SK-N-SH (cell line): ENCODE measurements around the gene OR51D1. TPM values are rescaled to one million over a fixed set of nuclear protein-coding genes. Genes with fewer than 3 reads are reported as not detected.

ENCODE experiments used
- CTCF ChIA-PET: fragments of 300-600, 350-600 bp; formaldehyde crosslinking; extraction: SDS; loops from one replicate; lab custom pipeline; 2021; lab: Yijun Ruan, JAX
- POLR2A ChIA-PET: fragments of 350-600 bp; sonication (Branson Sonifier 250); formaldehyde crosslinking; extraction: SDS; loops from one replicate; lab custom pipeline; 2020; ENCODE audit warnings: antibody characterized with exemption, inconsistent platforms; lab: Yijun Ruan, JAX
- DNase-seq: peaks from one replicate; pipeline ENCODE4 v3.0.0; 2012
- H2AFZ ChIP-seq: fragments of 200-600 bp; sonication (generic); 2 replicates; pipeline ENCODE4 v1.8.1; 2016; ENCODE audit warnings: antibody characterized with exemption, mild to moderate bottlenecking, low read depth
- H3F3A ChIP-seq: fragments of 200-600 bp; sonication (generic); replicated peaks from 2 replicates; pipeline ENCODE3; 2016; ENCODE audit warnings: antibody characterized with exemption, mild to moderate bottlenecking; ENCODE audit not compliant: insufficient read depth
- H3K27ac ChIP-seq, 2 experiments: fragments of 200-500 bp in 1 of 2; fragments of 200-600 bp in 1 of 2; sonication (Bioruptor generic) in 1 of 2; sonication (generic), shearing (Covaris generic) in 1 of 2; 2 replicates each; pipeline versions ENCODE4 v1.5.1 to v1.6.1; 2014 to 2016; ENCODE audit warnings: low read depth in 2 of 2, inconsistent platforms in 1 of 2, low read length in 1 of 2, mild to moderate bottlenecking in 1 of 2, mixed read lengths in 1 of 2
- H3K27me3 ChIP-seq: fragments of 200-600 bp; sonication (generic), shearing (Covaris generic); 2 replicates; pipeline ENCODE4 v1.6.1; 2016; ENCODE audit warnings: mixed run types; ENCODE audit not compliant: insufficient read depth
- H3K36me3 ChIP-seq, 2 experiments: fragments of 200-500 bp in 1 of 2; fragments of 200-600 bp in 1 of 2; sonication (Bioruptor generic) in 1 of 2; sonication (generic) in 1 of 2; replicated peaks in 1 of 2; 2 replicates each; pipeline versions ENCODE3 to v1.5.1; 2014 to 2016; ENCODE audit warnings: low read length in 1 of 2, mild to moderate bottlenecking in 1 of 2; ENCODE audit not compliant: insufficient read depth in 2 of 2, control insufficient read depth in 1 of 2
- H3K4me1 ChIP-seq, 2 experiments: fragments of 200-500 bp in 1 of 2; fragments of 200-600 bp in 1 of 2; sonication (Bioruptor generic) in 1 of 2; sonication (generic), shearing (Covaris generic) in 1 of 2; 2 replicates each; pipeline versions ENCODE4 v1.5.1 to v1.6.1; 2014 to 2016; ENCODE audit warnings: low read depth in 1 of 2, low read length in 1 of 2, mixed run types in 1 of 2; ENCODE audit not compliant: insufficient read depth in 2 of 2, control insufficient read depth in 1 of 2
- H3K4me2 ChIP-seq: fragments of 200-600 bp; sonication (generic), shearing (Covaris generic); 2 replicates; pipeline ENCODE4 v1.6.1; 2017; ENCODE audit warnings: mixed run types
- H3K4me3 ChIP-seq, 2 experiments: fragments of 200-500 bp in 1 of 2; fragments of 200-600 bp in 1 of 2; sonication (Bioruptor generic) in 1 of 2; sonication (generic), shearing (Covaris generic) in 1 of 2; 2 replicates each; pipeline versions ENCODE4 v1.5.1 to v1.8.1; 2014 to 2016; ENCODE audit warnings: low read depth in 2 of 2, inconsistent platforms in 1 of 2, low read length in 1 of 2, mild to moderate bottlenecking in 1 of 2, mixed read lengths in 1 of 2, moderate library complexity in 1 of 2
- H3K79me2 ChIP-seq: fragments of 200-600 bp; sonication (generic); 2 replicates; pipeline ENCODE4 v1.8.1; 2017; ENCODE audit warnings: mild to moderate bottlenecking; ENCODE audit not compliant: insufficient read depth
- H3K9ac ChIP-seq: fragments of 200-600 bp; sonication (generic); 2 replicates; pipeline ENCODE4 v1.6.1; 2017; ENCODE audit warnings: mixed run types
- H3K9me2 ChIP-seq: fragments of 200-600 bp; sonication (generic); 2 replicates; pipeline ENCODE4 v1.6.1; 2017; ENCODE audit warnings: mixed run types
- H3K9me3 ChIP-seq: fragments of 200-600 bp; sonication (generic); 2 replicates; pipeline ENCODE4 v1.6.1; 2017; ENCODE audit warnings: mixed run types, mild to moderate bottlenecking, moderate library complexity
- H4K20me1 ChIP-seq: fragments of 200-600 bp; sonication (generic); 2 replicates; pipeline ENCODE4 v1.6.1; 2017; ENCODE audit warnings: mild to moderate bottlenecking, mixed run types; ENCODE audit not compliant: insufficient read depth
- CHD2 ChIP-seq: fragments of 150-350 bp; IDR thresholded peaks from 2 replicates; pipeline ENCODE4 v1.6.1; 2018; ENCODE audit warnings: low read length; ENCODE audit not compliant: partially characterized antibody
- EZH2phosphoT487 ChIP-seq: fragments of 200-600 bp; sonication (generic); IDR thresholded peaks from 2 replicates; pipeline ENCODE4 v1.6.1; 2017; ENCODE audit warnings: low read depth, mixed run types, mild to moderate bottlenecking, antibody characterized with exemption, moderate library complexity, borderline replicate concordance
- FOSL2 ChIP-seq: IDR thresholded peaks from 2 replicates; pipeline ENCODE4 v1.4.0; 2012; ENCODE audit warnings: low read depth, mild to moderate bottlenecking, moderate library complexity, borderline replicate concordance
- GATA2 ChIP-seq: sonication (generic); formaldehyde crosslinking; IDR thresholded peaks from 2 replicates; pipeline ENCODE4 v1.5.0; 2020; ENCODE audit warnings: mild to moderate bottlenecking, missing genetic modification reagents
- IRF3 ChIP-seq: fragments of 150-350 bp; IDR thresholded peaks from 2 replicates; pipeline ENCODE4 v1.6.1; 2016; ENCODE audit warnings: mild to moderate bottlenecking, low read depth, low read length
- MAX ChIP-seq: IDR thresholded peaks from 2 replicates; pipeline ENCODE4 v1.4.0; 2012; ENCODE audit warnings: low read depth
- MEF2A ChIP-seq: IDR thresholded peaks from 2 replicates; pipeline ENCODE4 v1.4.0; 2012; ENCODE audit warnings: low read depth, borderline replicate concordance
- NFIC ChIP-seq: IDR thresholded peaks from 2 replicates; pipeline ENCODE4 v1.4.0; 2012; ENCODE audit warnings: borderline replicate concordance
- PBX3 ChIP-seq: IDR thresholded peaks from 2 replicates; pipeline ENCODE4; 2012
- RAD21 ChIP-seq: IDR thresholded peaks from 2 replicates; pipeline ENCODE4 v1.6.1; 2012; ENCODE audit warnings: mild to moderate bottlenecking, low read length
- RCOR1 ChIP-seq: fragments of 150-350 bp; IDR thresholded peaks from 2 replicates; pipeline ENCODE4 v1.6.1; 2017; ENCODE audit warnings: antibody characterized with exemption, low read length
- RXRA ChIP-seq: IDR thresholded peaks from 2 replicates; pipeline ENCODE4 v1.4.0; 2012; ENCODE audit warnings: low read depth, mild to moderate bottlenecking, borderline replicate concordance
- SIN3A ChIP-seq: IDR thresholded peaks from 2 replicates; pipeline ENCODE4 v1.6.1; 2012; ENCODE audit warnings: low read depth, mild to moderate bottlenecking, low read length, moderate library complexity, borderline replicate concordance
- TAF1 ChIP-seq: IDR thresholded peaks from 2 replicates; pipeline ENCODE4 v1.6.1; 2012; ENCODE audit warnings: low read depth, mild to moderate bottlenecking, low read length, moderate library complexity, borderline replicate concordance
- USF1 ChIP-seq: IDR thresholded peaks from 2 replicates; pipeline ENCODE4 v1.4.0; 2012; ENCODE audit warnings: low read depth, borderline replicate concordance
- YY1 ChIP-seq: IDR thresholded peaks from 2 replicates; pipeline ENCODE4 v1.4.0; 2012; ENCODE audit warnings: low read depth, mild to moderate bottlenecking
- ZBTB33 ChIP-seq: IDR thresholded peaks from 2 replicates; pipeline ENCODE4 v1.4.0; 2012; ENCODE audit warnings: low read depth, borderline replicate concordance
- WGBS: methylation state at CpG from one replicate; pipeline ENCODE4 v1.1.6; 2017; ENCODE audit warnings: low lambda C conversion rate; 5-methylcytosine and 5-hydroxymethylcytosine counted together
- polyA plus RNA-seq, 3 experiments: library from polyadenylated mRNA; depleted of rRNA; stranded (reverse); fragments of >200 nt; gene quantifications; 2 replicates each; pipeline ENCODE4 v1.2.3, GENCODE V29; 2012

The OR51D1 gene
- polyA plus RNA-seq, 1 of the 3 experiments (the other 2 are of a cell fraction) = not detected

GRCh38 chr11:4677948-4678347, 40.7 kb downstream of the OR51D1 start:
- H3K4me2 ChIP-seq = no peak overlapping the region
- 8% methylated on average over 2 of the region's 2 CpGs for WGBS
- no peak overlapping the region for H3K9ac ChIP-seq
- H3K4me1 ChIP-seq = no peaks in the 10 kb centered on the region; a peak in 1 of 4 replicates
- no peaks in the 10 kb centered on the region for H3K36me3 ChIP-seq
- H4K20me1 ChIP-seq = no peaks in the 10 kb centered on the region
- ChIA-PET POLR2A (no interaction called here), CTCF (no interaction called here)
- H3K27me3 ChIP-seq = no peaks in the 10 kb centered on the region; the same call in 1 of the 2 replicates
- H3F3A ChIP-seq = no peaks in the 10 kb centered on the region
- H2AFZ ChIP-seq = no peak overlapping the region
- TF ChIP-seq NFIC (no peak), GATA2 (CRISPR knock-in tag) (no peak), RAD21 (no peak), MAX (no peak), ZBTB33 (no peak), PBX3 (no peak), FOSL2 (no peak)
- no peak overlapping the region for H3K4me3 ChIP-seq
- no peaks in the 10 kb centered on the region for H3K79me2 ChIP-seq
- H3K9me2 ChIP-seq = no peaks in the 10 kb centered on the region
- no peak for DNase-seq
- no peak overlapping the region for H3K27ac ChIP-seq
- no peaks in the 10 kb centered on the region for H3K9me3 ChIP-seq

GRCh38 chr11:4680341-4680740, 43.1 kb downstream of the OR51D1 start:
- no peak overlapping the region for H3K27ac ChIP-seq
- H3F3A ChIP-seq = no peaks in the 10 kb centered on the region
- H3K9me2 ChIP-seq = no peaks in the 10 kb centered on the region
- no peaks in the 10 kb centered on the region; the same call in 1 of the 2 replicates for H3K27me3 ChIP-seq
- no peak overlapping the region for H2AFZ ChIP-seq
- TF ChIP-seq YY1 (no peak), PBX3 (no peak), USF1 (no peak), RXRA (no peak), RCOR1 (no peak), TAF1 (no peak), MAX (no peak), ZBTB33 (no peak), CHD2 (no peak), EZH2phosphoT487 (no peak), IRF3 (no peak), MEF2A (no peak), SIN3A (no peak)
- H3K4me1 ChIP-seq = no peaks in the 10 kb centered on the region; a peak in 1 of 4 replicates
- H3K79me2 ChIP-seq = no peaks in the 10 kb centered on the region
- no peaks in the 10 kb centered on the region for H4K20me1 ChIP-seq
- WGBS = 14% methylated on average over 3 of the region's 3 CpGs
- H3K4me3 ChIP-seq = no peak overlapping the region
- no peaks in the 10 kb centered on the region for H3K9me3 ChIP-seq
- DNase-seq = no peak
- H3K36me3 ChIP-seq = no peaks in the 10 kb centered on the region
- no peak overlapping the region for H3K9ac ChIP-seq
- ChIA-PET CTCF (interaction anchor here (0.8 kb wide), 1 partner anchor 53 kb away, joined by 3 read pairs; no protein-coding TSS in a partner anchor), POLR2A (no interaction called here)
- no peak overlapping the region for H3K4me2 ChIP-seq
